HL-60/S4 (cell line): ENCODE data around the gene TADA2B.

Source experiments
- in situ Hi-C: fragments of 300-500 bp; cut with MboI; formaldehyde crosslinking; loops from 2 replicates; pipeline ENCODE4 v1.14.3; 2022; ENCODE audit warnings: low sequenced_read_pairs

The TADA2B gene

GRCh38 chr4:7055111-7055989 is 12.2 kb downstream of the TADA2B start:
- in situ Hi-C loops, result no loop called here

DNA sequence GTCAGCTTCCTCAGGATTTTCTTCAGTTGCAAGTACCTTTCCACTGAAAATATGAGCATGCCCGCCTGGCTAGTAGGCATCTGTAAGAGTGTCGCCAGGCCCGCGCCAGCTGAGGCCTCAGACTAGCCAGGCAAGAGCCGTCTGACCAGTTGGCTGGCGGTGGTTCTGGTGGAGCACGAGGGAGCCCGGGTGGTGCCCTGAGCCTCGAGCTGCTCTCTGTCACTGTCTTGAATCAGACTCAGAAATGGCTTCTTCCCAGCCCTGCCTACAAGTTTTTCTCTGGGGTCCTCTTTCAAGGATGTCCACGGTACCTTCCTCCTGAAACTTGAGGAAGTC is 12.8 kb downstream of the TADA2B start:
- in situ Hi-C loops, result no loop called here

- in situ Hi-C loops, result no loop called here
Observed at GRCh38 chr4:7058792-7059191, 15.6 kb downstream of the TADA2B start.

GRCh38 chr4:7059662-7060061 is 16.5 kb downstream of the TADA2B start:
- in situ Hi-C loops, result loop anchor here (10.0 kb wide), 1 partner anchor 155 kb away; the partner anchor contains the start of gene TBC1D14

DNA sequence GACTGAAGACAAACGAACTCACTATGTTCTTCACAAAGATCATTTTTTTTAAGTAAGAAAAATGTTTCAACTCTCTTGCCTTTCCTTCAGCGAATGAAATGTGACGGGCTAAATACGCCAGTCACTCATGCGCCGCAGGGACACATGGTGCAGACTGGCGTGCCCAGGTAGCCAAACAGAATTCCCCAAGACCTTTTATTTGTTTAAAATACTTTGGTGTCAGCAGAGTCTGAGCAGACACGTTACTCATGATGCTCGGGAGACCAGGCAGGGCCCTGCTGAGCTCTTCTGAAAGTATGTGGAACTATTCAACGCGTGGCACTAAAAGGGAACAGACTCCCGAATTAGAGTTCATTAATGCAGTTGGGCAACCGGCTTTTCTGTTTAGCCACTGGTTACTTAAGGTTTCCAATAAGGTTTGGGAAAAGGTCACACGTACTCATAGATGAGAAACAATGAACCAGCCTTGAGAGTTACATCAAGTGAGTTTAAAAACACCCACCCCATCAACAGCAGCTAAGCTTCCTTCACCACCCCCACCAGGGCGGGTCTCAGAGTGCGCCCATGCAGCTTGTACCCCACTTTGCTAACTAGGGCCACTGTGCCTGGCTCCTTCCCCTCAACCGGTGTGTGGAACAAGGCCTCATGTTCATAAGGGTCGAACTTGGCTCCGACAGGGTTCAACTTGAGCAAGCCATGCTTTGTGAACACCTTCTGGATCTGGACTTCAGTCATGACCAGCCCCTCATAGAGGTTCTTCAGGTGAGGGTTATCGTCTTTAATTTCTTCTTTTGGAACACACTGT is 17.4 kb downstream of the TADA2B start:
- in situ Hi-C loops, result loop anchor here (10.0 kb wide), 1 partner anchor 156 kb away; the partner anchor contains the start of gene TBC1D14

- in situ Hi-C loops, result loop anchor here (10.0 kb wide), 1 partner anchor 157 kb away; the partner anchor contains the start of gene TBC1D14
Observed at GRCh38 chr4:7061815-7062214, 18.6 kb downstream of the TADA2B start.

GRCh38 chr4:7062816-7063215 is 19.6 kb downstream of the TADA2B start:
- in situ Hi-C loops, result loop anchor here (10.0 kb wide), 1 partner anchor 158 kb away; the partner anchor contains the start of gene TBC1D14

GRCh38 chr4:7063362-7063761 is 20.2 kb downstream of the TADA2B start:
- in situ Hi-C loops, result loop anchor here (10.0 kb wide), 1 partner anchor 159 kb away; the partner anchor contains the start of gene TBC1D14

GRCh38 chr4:7066006-7066405 is 22.8 kb downstream of the TADA2B start:
- in situ Hi-C loops, result loop anchor here (10.0 kb wide), 1 partner anchor 161 kb away; the partner anchor contains the start of gene TBC1D14

DNA sequence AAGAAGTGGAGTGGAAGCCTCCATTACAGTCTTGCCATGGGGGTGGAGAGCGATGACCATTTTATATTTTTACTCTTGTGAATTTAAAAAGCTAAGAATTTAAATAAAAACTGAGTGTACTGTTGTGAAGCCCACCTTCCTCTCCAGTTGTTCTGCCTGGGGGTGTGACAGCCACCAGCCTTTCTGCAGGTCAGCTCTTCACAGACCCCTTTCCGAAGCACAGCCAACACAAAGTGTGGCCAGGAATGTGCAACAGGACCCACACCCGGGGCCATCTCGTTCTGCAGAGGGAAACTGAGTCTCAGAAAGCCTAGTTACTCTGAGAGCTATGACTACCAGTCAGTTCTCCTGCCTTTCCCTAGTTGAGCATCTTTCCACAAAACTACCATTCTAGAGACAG is 23.3 kb downstream of the TADA2B start:
- in situ Hi-C loops, result loop anchor here (10.0 kb wide), 1 partner anchor 162 kb away; the partner anchor contains the start of gene TBC1D14

GRCh38 chr4:7067126-7067451 is 23.9 kb downstream of the TADA2B start:
- in situ Hi-C loops, result loop anchor here (10.0 kb wide), 1 partner anchor 162 kb away; the partner anchor contains the start of gene TBC1D14

DNA sequence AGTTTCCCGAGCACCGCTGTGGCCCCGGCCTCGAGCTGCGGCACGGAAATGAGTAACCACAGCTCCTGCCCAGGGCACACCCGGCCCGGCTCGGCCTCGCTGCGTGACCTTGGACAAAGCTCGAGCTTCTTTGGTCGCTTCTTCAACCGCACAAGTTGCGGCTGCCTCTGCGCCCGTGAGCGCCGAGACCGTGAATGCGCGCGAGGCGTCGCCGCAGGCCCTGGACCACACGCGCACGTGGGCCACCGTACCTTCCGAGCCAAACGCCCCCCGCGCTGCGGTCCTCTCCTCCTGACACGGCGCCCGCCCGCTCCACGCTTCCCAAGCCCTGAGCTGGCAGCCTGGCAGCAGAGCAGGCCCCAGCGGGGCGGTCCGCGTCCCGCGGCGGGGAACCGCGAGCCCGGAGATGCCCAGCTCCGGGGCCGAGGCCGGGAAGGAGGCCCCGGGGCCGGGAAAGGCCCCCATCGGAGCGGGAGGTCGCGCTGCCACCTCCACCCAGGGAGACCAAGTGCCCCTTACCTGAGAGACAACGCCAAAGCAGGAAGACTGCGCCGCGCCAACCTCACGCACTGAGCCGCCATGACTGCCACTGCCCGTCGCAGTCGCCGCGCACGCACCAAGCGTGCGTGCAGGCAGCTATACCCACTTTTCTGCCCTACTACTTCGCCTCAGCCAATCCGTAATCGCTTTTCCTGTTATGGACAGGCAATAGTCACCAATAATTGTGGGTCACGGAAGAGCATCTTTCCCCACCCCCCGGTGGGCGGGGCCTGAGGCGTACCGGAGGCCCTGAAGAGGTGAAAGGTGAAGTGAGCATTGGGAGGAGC is 24.5 kb downstream of the TADA2B start, which contains the start of gene GRPEL1:
Gene GRPEL1 (minus strand): TSS at position 613 of the 827 bp plus-strand sequence. CDS start 32 bp downstream, at position 581.
- in situ Hi-C loops, result loop anchor here (10.0 kb wide), 1 partner anchor 163 kb away; the partner anchor contains the start of gene TBC1D14

DNA sequence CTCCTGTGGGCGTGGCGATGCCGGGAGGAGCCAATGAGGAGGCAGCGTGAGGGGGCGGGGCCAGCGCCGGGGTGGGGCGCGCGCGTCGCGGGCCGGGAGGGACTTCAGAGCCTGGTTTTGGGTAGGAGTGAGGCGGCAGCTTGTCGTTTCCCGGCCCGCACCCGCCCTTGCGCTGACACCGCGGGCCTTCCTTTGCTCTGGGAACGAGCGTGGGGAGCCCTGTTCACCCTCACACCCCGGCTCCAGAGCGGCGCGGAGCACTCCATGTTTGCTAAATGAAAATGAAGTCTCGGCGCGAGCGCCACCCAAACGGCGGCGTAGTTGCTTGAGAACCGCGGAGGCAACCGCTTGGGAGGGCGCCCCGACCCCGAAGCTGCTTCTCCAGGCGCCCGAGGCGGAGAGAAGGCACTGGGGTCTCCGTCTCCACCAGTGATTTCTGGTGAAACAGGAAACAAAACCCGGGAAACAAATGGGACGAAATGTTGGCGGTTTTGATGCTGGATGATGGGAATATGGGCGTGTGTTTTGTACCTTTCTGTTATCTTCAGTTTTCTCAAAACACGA is 25.2 kb downstream of the TADA2B start:
- in situ Hi-C loops, result loop anchor here (10.0 kb wide), 1 partner anchor 164 kb away; the partner anchor contains the start of gene TBC1D14

DNA sequence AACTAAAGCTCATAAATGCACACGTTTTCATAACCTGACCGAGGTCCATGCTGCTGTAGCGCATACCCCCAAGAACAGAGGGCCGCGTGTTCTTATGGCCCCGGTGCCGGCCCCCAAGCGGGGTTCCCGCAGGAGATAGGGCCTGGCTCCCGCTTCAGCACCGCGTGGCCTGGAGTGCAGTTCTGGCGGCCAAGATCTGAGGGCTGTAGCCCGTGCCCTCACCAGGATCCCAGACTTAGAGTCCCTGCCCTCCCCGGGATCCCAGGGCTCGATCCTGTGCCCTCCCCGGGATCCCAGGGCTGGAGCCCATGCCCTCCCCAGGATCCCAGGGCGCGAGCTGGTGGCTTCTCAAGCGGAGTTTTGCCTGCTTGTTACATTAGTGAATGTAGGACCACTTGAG is 25.7 kb downstream of the TADA2B start:
- in situ Hi-C loops, result loop anchor here (10.0 kb wide), 1 partner anchor 164 kb away; the partner anchor contains the start of gene TBC1D14

GRCh38 chr4:7070729-7071511 is 27.7 kb downstream of the TADA2B start:
- in situ Hi-C loops, result loop anchor here (10.0 kb wide), 1 partner anchor 356 kb away; the partner anchor contains the start of gene BLOC1S4

- in situ Hi-C loops, result loop anchor here (10.0 kb wide), 1 partner anchor 358 kb away; the partner anchor contains the start of gene BLOC1S4
Observed at GRCh38 chr4:7073059-7073458, 29.9 kb downstream of the TADA2B start.

GRCh38 chr4:7073526-7074390 is 30.6 kb downstream of the TADA2B start:
- in situ Hi-C loops, result loop anchor here (10.0 kb wide), 1 partner anchor 359 kb away; the partner anchor contains the start of gene BLOC1S4

DNA sequence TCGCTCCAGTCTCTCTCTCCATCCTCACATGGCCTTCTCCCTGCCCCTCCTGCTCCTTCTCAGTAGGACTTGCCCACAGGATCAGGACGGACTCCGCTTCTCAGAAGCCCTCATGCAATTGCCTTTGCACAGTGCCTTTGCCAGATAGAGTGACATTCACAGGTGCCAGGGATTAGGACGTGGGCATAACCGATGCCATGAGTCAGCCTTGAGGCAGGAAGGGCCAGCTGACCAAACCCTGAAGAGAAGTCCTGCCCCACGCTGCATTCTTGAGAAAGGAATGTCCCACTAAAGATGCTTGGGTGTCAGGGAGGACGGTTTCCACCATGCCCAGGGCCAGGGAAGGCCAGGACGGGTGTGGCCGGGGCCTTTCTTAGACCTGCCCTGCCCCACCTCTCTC is 31.3 kb downstream of the TADA2B start:
- in situ Hi-C loops, result loop anchor here (10.0 kb wide), 1 partner anchor 360 kb away; the partner anchor contains the start of gene BLOC1S4
